Tibial nerve (tissue), 4 donors: ENCODE data around the gene LAGE3. TPM values are rescaled to one million over a fixed set of nuclear protein-coding genes. Genes with fewer than 3 reads are reported as not detected.

Source experiments
- DNase-seq, 2 donors: peaks; one replicate each; pipeline ENCODE4 v3.0.0-alpha.2; 2019; ENCODE audit warnings: low spot score in 2 of 2
- H3K27ac ChIP-seq, 4 donors: fragments of 200-600 bp; sonication (generic) in 3 of 4; one replicate each; pipeline ENCODE4 v1.5.1; 2017 to 2019; ENCODE audit warnings: mild to moderate bottlenecking in 1 of 4
- H3K27me3 ChIP-seq, 2 donors: fragments of 200-600 bp; sonication (generic) in 1 of 2; one replicate each; pipeline versions ENCODE4 v1.5.1 to v1.6.0; 2017 to 2019
- H3K36me3 ChIP-seq, 3 donors: fragments of 200-600 bp; sonication (generic); one replicate each; pipeline ENCODE4 v1.5.1; 2018 to 2019
- H3K4me1 ChIP-seq, 4 donors: fragments of 200-600 bp; sonication (generic) in 3 of 4; one replicate each; pipeline ENCODE4 v1.5.1; 2017 to 2019
- H3K4me3 ChIP-seq, 4 donors: fragments of 200-600 bp; sonication (generic) in 3 of 4; one replicate each; pipeline ENCODE4 v1.5.1; 2017 to 2019; ENCODE audit warnings: mild to moderate bottlenecking in 1 of 4, moderate library complexity in 1 of 4
- H3K9me3 ChIP-seq, 4 donors: fragments of 200-600 bp; sonication (generic) in 3 of 4; one replicate each; pipeline ENCODE4 v1.5.1; 2017 to 2019
- EP300 ChIP-seq, 2 donors: sonication (generic); formaldehyde crosslinking; IDR thresholded peaks; one replicate each; pipeline ENCODE4 v1.6.1; 2017; ENCODE audit warnings: antibody characterized with exemption in 2 of 2, mild to moderate bottlenecking in 1 of 2
- POLR2A ChIP-seq, 2 donors: fragments of 450-650 bp; IDR thresholded peaks; one replicate each; pipeline ENCODE4 v1.6.1; 2017; ENCODE audit warnings: antibody characterized with exemption in 2 of 2, mild to moderate bottlenecking in 2 of 2, moderate library complexity in 2 of 2
- WGBS, 2 donors: methylation state at CpG; one replicate each; pipeline ENCODE4 v1.1.5; 2018; 5-methylcytosine and 5-hydroxymethylcytosine counted together
- total RNA-seq, 4 donors: library from RNA; depleted of rRNA; stranded (reverse); fragments of >200 nt; gene quantifications; one replicate each; pipeline ENCODE4 v1.1.0, GENCODE V29; 2016
- TF ChIP-seq, protein P1 (sequence below), 5 experiments: fragments of 200-600 bp in 3 of 5; fragments of 450-650 bp in 2 of 5; sonication (generic) in 3 of 5; IDR thresholded peaks; one replicate each; pipeline ENCODE4 v1.5.1; 2016 to 2019; ENCODE audit warnings: antibody characterized with exemption in 5 of 5, mild to moderate bottlenecking in 3 of 5, moderate library complexity in 2 of 5

Gene LAGE3, protein sequence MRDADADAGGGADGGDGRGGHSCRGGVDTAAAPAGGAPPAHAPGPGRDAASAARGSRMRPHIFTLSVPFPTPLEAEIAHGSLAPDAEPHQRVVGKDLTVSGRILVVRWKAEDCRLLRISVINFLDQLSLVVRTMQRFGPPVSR
- total RNA-seq = 10 to 100 TPM; 18.8 to 46.5 (median 35.0) TPM

DNA sequence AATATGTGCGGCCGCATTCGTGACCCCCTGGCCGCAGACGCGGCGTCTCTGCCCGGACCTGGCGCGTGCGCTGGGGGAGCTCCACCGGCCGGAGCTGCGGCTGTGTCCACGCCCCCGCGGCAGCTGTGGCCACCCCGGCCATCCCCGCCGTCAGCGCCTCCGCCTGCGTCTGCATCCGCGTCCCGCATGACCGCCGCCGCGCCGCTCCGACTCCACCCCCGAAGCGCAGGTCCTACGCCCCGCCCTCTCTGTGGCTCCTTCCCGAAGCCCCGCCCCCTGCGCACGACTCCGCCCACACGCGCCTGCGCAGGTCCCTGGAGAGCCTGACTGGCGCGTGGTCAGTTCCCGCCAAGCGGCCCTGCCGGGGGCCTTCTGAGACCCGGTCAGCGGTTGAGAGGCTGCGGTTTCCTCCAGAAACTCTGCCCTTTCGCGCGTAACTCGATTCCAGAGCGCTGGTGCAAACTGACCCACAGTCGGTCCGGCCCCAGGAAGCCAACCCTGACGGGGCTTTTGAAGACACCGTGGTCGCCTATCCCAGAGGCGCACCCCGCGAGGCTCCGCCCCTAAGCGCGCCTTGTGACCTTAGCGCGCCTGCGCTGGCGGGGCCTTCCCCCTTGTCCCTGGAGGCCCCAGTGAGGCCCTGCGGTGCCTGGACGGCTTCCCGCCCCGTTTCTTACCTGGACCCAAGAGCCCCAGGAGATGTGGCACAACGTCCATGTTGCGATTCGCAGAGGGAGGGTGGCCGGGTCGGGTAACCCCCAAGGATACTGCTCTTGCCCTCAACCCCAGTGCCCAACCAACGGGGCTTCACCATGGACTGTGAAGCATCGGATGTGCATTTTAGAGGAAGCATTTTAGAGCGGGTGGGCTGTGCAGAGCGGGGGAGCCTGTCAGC, at the start of gene LAGE3:
Gene LAGE3 (minus strand): TSS at position 554 of the 895 bp plus-strand sequence. CDS start 366 bp downstream, at position 188.
- peak within 1 kb of the TSS; percentile 31 to 63 (median 46) for H3K4me3 ChIP-seq
- 9 to 49% methylated on average over 7 to 65 of the region's 85 CpGs for WGBS, 2 donors
- peaks cover 0 to 12% (median 0%) of the 10 kb centered on the region in 4 donors for H3K4me1 ChIP-seq
- TF ChIP-seq EP300 (IDR thresholded peaks at IDR 0.05) (peak; percentile 77 to 82), POLR2A (IDR thresholded peaks at IDR 0.05) (peak; percentile 24 to 57)
- TF ChIP-seq, protein P1, sequence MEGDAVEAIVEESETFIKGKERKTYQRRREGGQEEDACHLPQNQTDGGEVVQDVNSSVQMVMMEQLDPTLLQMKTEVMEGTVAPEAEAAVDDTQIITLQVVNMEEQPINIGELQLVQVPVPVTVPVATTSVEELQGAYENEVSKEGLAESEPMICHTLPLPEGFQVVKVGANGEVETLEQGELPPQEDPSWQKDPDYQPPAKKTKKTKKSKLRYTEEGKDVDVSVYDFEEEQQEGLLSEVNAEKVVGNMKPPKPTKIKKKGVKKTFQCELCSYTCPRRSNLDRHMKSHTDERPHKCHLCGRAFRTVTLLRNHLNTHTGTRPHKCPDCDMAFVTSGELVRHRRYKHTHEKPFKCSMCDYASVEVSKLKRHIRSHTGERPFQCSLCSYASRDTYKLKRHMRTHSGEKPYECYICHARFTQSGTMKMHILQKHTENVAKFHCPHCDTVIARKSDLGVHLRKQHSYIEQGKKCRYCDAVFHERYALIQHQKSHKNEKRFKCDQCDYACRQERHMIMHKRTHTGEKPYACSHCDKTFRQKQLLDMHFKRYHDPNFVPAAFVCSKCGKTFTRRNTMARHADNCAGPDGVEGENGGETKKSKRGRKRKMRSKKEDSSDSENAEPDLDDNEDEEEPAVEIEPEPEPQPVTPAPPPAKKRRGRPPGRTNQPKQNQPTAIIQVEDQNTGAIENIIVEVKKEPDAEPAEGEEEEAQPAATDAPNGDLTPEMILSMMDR (IDR thresholded peaks at IDR 0.05) = no peak
- peaks cover 0 to under 1% (median 0%) of the 10 kb centered on the region in 3 donors for H3K36me3 ChIP-seq
- H3K9me3 ChIP-seq = no peaks in the 10 kb centered on the region
- DNase-seq = peak; percentile 86 to 90
- H3K27me3 ChIP-seq = no peaks in the 10 kb centered on the region
- H3K27ac ChIP-seq = peak within 1 kb of the TSS; percentile 74 to 90 (median 82)

DNA sequence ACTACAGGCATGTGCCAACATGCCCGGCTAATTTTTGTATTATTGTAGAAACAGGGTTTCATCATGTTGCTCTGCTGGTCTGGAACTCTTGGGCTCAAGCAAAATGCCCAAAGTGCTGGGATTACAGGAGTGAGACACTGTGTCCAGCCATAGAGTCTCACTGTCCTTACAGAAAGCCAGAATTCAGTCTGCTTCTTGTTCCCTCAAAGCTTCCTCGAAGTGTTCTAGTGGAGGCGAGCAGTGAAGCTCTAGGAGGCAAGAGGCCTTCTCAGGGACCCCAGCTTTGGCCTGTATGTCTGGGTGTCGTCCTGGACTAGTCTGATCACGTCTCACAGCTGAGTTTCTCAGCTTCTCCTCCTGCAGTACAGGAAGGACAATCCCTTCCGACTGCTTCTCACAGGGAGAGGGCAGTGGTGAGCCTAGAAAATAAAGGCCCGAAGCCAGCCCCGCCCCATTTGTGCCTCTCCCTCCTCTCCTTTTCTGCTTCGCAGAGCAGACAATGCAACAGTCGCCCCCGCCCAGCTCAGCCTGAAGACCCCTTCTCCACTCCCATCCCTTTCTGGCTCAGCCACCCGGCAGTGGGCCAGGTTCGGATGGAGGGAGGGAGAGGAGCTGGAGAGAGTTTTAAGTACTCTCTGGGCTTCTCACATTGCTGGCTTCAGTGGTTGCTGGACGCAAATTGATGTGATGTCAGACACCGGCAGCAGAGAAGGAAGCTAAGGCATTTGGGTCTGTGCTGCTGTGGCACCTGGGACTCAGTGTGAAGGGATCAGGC, 48.0 kb upstream of the LAGE3 start:
- Histone ChIP-seq H3K4me1 (peaks cover 0 to 7% (median 2%) of the 10 kb centered on the region in 4 donors), H3K9me3 (no peaks in the 10 kb centered on the region), H3K4me3 (peak overlapping the region in 2 of 4 donors; percentile 32 to 44), H3K27me3 (no peaks in the 10 kb centered on the region), H3K36me3 (peaks cover 0 to 5% (median 0%) of the 10 kb centered on the region in 3 donors), H3K27ac (peak overlapping the region in 3 of 4 donors; percentile 68 to 86 (median 76))
- WGBS, 2 donors = 8 to 34% methylated on average over 5 to 15 of the region's 15 CpGs
- peak; percentile 61 to 73 for DNase-seq
- peak in 1 of 2 donors; percentile 48 for TF ChIP-seq EP300 (IDR thresholded peaks at IDR 0.05)
- TF ChIP-seq, protein P1 (IDR thresholded peaks at IDR 0.05) = peak; percentile 35 to 66 (median 46)
- TF ChIP-seq POLR2A (IDR thresholded peaks at IDR 0.05) = peak in 1 of 2 donors; percentile 25

- DNase-seq = no peak
- WGBS, 2 donors = 86 to 94% methylated on average over 13 to 14 of the region's 14 CpGs
- no peaks in the 10 kb centered on the region for H3K36me3 ChIP-seq
- peaks cover 0 to 7% (median 2%) of the 10 kb centered on the region in 4 donors for H3K4me1 ChIP-seq
- no peaks in the 10 kb centered on the region for H3K9me3 ChIP-seq
- H3K4me3 ChIP-seq = no peak overlapping the region
- TF ChIP-seq, protein P1 (IDR thresholded peaks at IDR 0.05) = no peak
- TF ChIP-seq EP300 (IDR thresholded peaks at IDR 0.05) = no peak
- no peak for TF ChIP-seq POLR2A (IDR thresholded peaks at IDR 0.05)
- H3K27ac ChIP-seq = peak overlapping the region in 2 of 4 donors; percentile 76 to 86
- no peaks in the 10 kb centered on the region for H3K27me3 ChIP-seq
Observed at GRCh38 chrX:154525606-154526490, 46.8 kb upstream of the LAGE3 start.

GRCh38 chrX:154519389-154519788, 40.3 kb upstream of the LAGE3 start:
- WGBS, 2 donors = 91 to 97% methylated on average over 8 of the region's 8 CpGs
- no peak for TF ChIP-seq EP300 (IDR thresholded peaks at IDR 0.05)
- no peak for TF ChIP-seq POLR2A (IDR thresholded peaks at IDR 0.05)
- TF ChIP-seq, protein P1 (IDR thresholded peaks at IDR 0.05) = no peak
- no peaks in the 10 kb centered on the region for H3K36me3 ChIP-seq
- no peak for DNase-seq
- H3K27ac ChIP-seq = no peak overlapping the region
- no peaks in the 10 kb centered on the region for H3K9me3 ChIP-seq
- H3K27me3 ChIP-seq = no peaks in the 10 kb centered on the region
- H3K4me3 ChIP-seq = no peak overlapping the region
- H3K4me1 ChIP-seq = peaks cover 0 to 21% (median 5%) of the 10 kb centered on the region in 4 donors
